GM19043 (cell line): ENCODE measurements around the gene EP400.
"Not testable (repeated sequence)": the region's sequence is repeated elsewhere in the genome, so short reads cannot be mapped to it uniquely, and the experiment has no call there.

Experiments
- ATAC-seq: cut with Tn5 transposase; IDR thresholded peaks from one replicate; pipeline ENCODE4 v1.9.1; 2021; ENCODE audit warnings: low read depth; ENCODE audit not compliant: unreplicated experiment

Gene EP400

DNA sequence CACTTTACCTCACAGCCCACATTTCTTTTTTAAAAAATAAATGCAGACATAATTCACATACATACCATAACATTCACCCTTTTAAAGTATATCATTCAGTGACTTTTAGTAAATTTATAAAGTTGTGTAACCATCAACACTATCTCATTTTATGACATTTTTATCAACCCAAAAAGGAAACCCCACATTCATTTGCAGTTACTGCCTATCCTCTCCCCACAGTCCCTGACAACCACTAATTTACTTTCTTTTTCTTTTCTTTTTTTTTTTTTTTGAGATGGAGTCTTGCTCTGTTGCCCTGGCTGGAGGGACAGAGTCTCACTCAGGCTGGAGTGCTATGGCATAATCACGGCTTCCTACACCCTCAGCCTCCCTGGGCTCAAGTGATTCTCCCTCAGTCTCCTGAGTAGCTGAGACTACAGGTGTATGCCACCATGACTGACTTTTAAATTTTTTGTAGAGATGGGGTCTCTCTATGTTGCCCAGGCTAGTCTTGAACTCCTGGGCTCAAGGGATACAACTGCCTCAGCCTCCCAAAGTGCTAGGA is 1.5 kb upstream of the EP400 start:
- no peak for ATAC-seq

DNA sequence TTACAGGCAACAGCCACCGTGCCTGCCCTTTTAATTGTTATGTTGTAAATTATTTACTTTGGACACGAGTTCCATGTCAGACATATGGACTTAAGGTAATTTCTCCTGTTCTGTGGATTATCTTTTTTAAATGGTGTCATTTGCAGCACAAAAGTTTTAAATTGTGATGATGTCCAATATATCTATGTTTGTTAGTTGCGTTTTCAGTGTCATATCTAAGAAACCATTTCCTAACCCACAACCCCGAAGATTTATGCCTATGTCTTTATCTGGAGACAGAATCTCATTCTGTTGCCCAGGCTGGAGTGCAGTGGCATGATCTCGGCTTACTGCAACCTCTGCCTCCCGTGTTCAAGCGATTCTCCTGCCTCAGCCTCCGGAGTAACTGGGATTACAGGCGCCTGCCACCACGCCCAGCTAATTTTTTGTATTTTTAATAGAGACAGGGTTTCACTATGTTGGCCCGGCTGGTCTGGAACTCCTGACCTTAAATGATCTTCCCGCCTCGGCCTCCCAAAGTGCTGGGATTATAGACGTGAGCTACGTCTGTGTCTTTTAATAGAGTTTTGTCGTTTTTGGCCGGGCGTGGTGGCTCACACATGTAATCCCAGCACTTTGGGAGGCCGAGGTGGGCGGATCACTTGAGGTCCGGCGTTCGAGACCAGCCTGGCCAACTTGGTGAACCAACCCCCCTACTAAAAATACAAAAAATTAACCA is 870 bp upstream of the EP400 start:
- not testable (repeated sequence) for ATAC-seq

- peak; percentile 27 for ATAC-seq
These were observed 606 bp downstream of the EP400 start for GRCh38 chr12:131950182-131950913.

- not testable (repeated sequence) for ATAC-seq
These were observed 4.1 kb downstream of the EP400 start for GRCh38 chr12:131953810-131954209.

- not testable (repeated sequence) for ATAC-seq
These were observed 4.7 kb downstream of the EP400 start for GRCh38 chr12:131954460-131954859.

GRCh38 chr12:131959116-131959515 is 9.4 kb downstream of the EP400 start:
- ATAC-seq: no peak

- ATAC-seq: no peak
These were observed 10.2 kb downstream of the EP400 start for GRCh38 chr12:131959641-131960589.

DNA sequence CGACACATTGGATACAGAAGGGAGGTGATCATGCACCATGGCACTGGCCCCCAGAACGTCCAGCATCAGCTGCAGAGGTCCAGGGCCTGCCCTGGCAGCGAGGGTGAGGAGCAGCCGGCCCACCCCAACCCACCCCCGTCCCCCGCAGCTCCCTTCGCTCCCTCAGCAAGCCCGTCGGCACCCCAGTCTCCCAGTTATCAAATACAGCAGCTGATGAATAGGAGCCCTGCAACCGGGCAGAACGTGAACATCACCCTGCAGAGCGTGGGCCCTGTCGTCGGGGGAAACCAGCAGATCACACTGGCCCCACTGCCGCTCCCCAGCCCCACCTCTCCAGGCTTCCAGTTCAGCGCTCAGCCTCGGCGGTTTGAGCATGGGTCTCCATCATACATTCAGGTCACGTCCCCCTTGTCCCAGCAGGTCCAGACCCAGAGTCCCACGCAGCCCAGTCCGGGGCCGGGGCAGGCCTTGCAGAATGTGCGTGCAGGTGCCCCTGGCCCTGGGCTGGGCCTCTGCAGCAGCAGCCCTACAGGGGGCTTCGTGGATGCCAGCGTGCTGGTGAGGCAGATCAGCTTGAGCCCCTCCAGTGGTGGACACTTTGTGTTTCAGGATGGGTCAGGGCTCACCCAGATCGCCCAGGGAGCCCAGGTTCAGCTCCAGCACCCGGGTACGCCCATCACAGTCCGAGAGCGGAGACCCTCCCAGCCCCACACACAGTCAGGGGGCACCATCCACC is 11.0 kb downstream of the EP400 start:
- ATAC-seq: not testable (repeated sequence)

DNA sequence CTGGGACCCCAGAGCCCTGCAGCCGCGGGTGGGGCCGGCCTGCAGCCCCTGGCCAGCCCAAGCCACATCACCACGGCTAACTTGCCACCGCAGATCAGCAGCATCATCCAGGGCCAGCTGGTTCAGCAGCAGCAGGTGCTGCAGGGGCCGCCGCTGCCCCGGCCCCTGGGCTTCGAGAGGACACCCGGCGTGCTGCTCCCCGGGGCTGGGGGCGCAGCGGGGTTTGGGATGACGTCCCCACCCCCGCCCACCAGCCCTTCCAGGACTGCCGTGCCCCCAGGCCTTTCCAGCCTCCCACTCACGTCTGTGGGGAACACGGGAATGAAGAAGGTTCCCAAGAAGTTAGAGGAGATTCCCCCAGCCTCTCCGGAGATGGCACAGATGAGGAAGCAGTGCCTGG is 11.6 kb downstream of the EP400 start:
- not testable (repeated sequence) for ATAC-seq

DNA sequence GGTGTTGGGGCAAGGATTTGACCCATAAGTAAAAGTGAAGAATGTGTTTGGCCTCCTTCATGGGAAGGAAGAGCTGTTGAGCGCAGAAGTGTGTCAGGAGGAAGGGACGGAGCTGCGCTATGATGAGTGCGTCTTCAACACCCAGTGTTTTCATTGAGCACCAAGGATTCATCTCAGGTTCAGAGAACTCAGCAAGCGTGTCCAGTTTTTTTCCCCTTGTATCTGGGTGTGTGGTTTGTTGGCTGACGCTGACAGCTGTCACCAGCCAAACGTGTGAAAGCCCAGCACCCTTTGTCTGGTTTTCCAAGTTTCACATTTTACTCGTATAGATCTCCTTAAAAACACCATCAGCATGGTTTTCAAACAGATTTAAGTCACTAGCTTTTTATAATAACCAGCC is 12.3 kb downstream of the EP400 start:
- ATAC-seq: no peak

DNA sequence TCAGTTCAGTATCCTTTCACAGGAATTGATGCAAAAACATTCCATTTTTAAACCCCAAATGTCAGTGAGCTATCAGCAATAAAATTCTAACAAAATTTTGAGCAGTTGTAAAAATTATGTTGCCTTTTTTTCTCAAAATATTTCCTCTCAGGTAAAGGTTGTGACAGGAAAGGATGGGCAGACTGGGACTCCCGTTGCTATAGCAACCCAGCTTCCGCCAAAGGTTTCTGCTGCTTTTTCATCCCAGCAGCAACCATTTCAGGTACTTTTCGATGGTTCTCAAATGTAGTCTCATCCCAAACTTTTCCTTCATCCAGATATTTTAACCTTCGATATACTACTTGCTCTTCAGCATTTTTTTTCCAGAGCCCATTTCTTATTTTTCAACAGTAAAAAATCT is 13.6 kb downstream of the EP400 start:
- no peak for ATAC-seq

GRCh38 chr12:131965073-131965472 is 15.3 kb downstream of the EP400 start:
- no peak for ATAC-seq

DNA sequence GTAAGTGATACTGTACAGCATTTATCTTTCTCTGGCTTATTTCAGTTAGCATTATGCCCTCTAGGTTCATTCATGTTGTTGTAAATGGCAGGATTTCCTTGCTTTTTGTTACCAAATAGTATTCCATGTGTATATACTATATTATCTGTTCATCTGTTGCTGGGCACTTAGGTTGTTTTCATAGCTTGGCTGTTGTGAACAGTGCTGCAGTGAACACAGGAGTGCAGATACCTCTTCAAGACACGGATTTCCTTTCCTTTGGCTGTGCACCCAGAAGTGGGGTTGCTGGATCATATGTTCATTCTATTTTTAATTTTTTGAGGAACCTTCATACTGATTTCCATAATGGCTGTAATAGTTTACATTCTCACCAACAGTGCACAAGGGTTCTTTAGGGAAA is 21.5 kb downstream of the EP400 start:
- ATAC-seq: no peak

GRCh38 chr12:131975228-131975627 is 25.5 kb downstream of the EP400 start:
- ATAC-seq: no peak

- ATAC-seq: no peak
These were observed 29.9 kb downstream of the EP400 start for GRCh38 chr12:131979606-131980005.

DNA sequence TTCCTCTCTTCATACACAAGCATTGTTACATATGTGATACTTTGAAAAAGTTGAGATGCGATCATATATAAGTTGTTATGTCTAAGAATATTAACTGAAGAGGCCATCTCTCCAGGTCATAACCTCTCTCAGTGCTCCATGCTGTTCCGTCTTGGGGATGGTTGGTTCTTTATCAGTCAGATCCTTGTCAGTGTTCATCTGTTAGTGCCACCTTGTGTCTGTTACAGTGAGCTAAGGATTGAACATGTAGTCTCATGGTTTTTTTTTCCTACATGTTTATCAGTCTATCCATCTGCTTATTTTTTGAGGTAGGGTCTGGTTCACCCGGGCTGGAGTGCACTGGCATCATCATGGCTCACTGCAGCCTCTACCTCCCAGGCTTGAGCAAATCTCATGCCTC is 30.5 kb downstream of the EP400 start:
- no peak for ATAC-seq

GRCh38 chr12:131981388-131981787 is 31.6 kb downstream of the EP400 start:
- ATAC-seq: no peak

GRCh38 chr12:131982041-131982440 is 32.3 kb downstream of the EP400 start:
- no peak for ATAC-seq

DNA sequence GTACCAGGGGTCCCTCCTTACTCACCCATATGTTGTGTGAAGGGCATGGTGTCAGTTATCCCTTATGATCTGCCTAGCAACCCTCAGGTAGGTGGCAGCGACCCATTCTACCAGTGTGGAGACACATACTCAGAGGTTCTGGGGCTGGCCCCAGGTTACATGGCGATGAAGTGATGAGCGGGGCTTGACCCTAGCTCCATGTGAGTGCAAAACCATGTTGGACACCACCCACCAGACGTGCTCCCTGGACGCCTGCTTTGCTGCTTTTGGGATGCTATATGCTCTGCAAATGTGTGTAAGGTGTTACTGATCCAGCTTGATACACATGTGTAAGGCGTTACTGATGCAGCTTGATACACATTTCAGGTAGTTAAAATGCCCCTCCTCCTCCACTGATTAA is 33.3 kb downstream of the EP400 start:
- ATAC-seq: no peak

DNA sequence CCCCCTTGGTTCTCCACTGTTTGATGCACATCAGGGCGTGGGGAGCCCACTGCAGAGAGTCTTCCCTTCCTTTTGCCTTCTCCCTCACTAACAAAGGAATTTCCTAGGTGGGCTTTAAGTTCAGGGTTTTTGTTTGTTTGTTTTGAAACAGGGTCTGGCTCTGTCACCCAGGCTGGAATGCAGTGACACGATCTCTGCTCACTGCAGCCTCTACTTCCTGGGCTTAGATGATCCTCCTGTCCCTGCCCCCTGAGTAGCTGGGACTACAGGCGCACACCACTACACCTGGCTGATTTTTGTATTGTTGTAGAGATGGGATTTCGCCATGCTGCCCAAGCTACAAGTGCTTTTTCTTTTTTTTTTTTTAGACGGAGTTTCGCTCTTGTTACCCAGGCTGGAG is 33.8 kb downstream of the EP400 start:
- ATAC-seq: no peak
